H9 (cell line): ENCODE results near the gene CDC25B. TPM values are rescaled to one million over a fixed set of nuclear protein-coding genes. Genes with fewer than 3 reads are reported as not detected.
"Not testable (repeated sequence)": the region's sequence is repeated elsewhere in the genome, so short reads cannot be mapped to it uniquely, and the experiment has no call there.

Experiments used
- DNase-seq: peaks from one replicate; pipeline ENCODE4 v3.0.0-alpha.2; 2017
- H2AFZ ChIP-seq: one replicate; pipeline ENCODE4 v1.6.1; 2013; ENCODE audit warnings: mild to moderate bottlenecking, low read length, control low read depth, moderate library complexity
- H2AK5ac ChIP-seq: 2 replicates; pipeline ENCODE4 v1.6.1; 2013; ENCODE audit warnings: low read length, control low read depth, mixed read lengths; ENCODE audit not compliant: insufficient read length
- H2BK120ac ChIP-seq: one replicate; pipeline ENCODE4 v1.6.1; 2013; ENCODE audit warnings: low read depth, mild to moderate bottlenecking, low read length, control low read depth, inconsistent platforms; ENCODE audit not compliant: poor library complexity, severe bottlenecking
- H2BK12ac ChIP-seq: 2 replicates; pipeline ENCODE4 v1.6.1; 2013; ENCODE audit warnings: low read length, control low read depth, mixed read lengths, low read depth; ENCODE audit not compliant: insufficient read length
- H2BK15ac ChIP-seq: 2 replicates; pipeline ENCODE4 v1.6.1; 2013; ENCODE audit warnings: low read depth, low read length, control low read depth
- H2BK20ac ChIP-seq: one replicate; pipeline ENCODE4 v1.6.1; 2013; ENCODE audit warnings: low read depth, mild to moderate bottlenecking, low read length, control low read depth, inconsistent platforms; ENCODE audit not compliant: poor library complexity, severe bottlenecking
- H2BK5ac ChIP-seq: 2 replicates; pipeline ENCODE4 v1.6.1; 2013; ENCODE audit warnings: low read length, control low read depth, mixed read lengths; ENCODE audit not compliant: insufficient read length
- H3K14ac ChIP-seq: 2 replicates; pipeline ENCODE4 v1.6.1; 2013; ENCODE audit warnings: low read length, control low read depth; ENCODE audit not compliant: insufficient read depth
- H3K18ac ChIP-seq: 2 replicates; pipeline ENCODE4 v1.6.1; 2013; ENCODE audit warnings: low read depth, mild to moderate bottlenecking, mixed read lengths, low read length, control low read depth; ENCODE audit not compliant: insufficient read length
- H3K23ac ChIP-seq: 2 replicates; pipeline ENCODE4 v1.6.1; 2013; ENCODE audit warnings: low read length, control low read depth, mixed read lengths, low read depth; ENCODE audit not compliant: insufficient read length
- H3K23me2 ChIP-seq: 2 replicates; pipeline ENCODE4 v1.6.1; 2013; ENCODE audit warnings: low read depth, mild to moderate bottlenecking, mixed read lengths, low read length, control low read depth; ENCODE audit not compliant: insufficient read length, poor library complexity, severe bottlenecking
- H3K27ac ChIP-seq: 2 replicates; pipeline ENCODE4 v1.5.1; 2013; ENCODE audit warnings: low read length, control low read depth, mixed read lengths, low read depth; ENCODE audit not compliant: insufficient read length
- H3K27me3 ChIP-seq: 2 replicates; pipeline ENCODE4 v1.6.1; 2013; ENCODE audit warnings: low read length, control low read depth, inconsistent platforms; ENCODE audit not compliant: insufficient read depth
- H3K4ac ChIP-seq: 2 replicates; pipeline ENCODE4 v1.6.1; 2013; ENCODE audit warnings: low read depth, mild to moderate bottlenecking, control low read depth, inconsistent platforms, low read length, moderate library complexity
- H3K4me1 ChIP-seq: 2 replicates; pipeline ENCODE4 v1.6.1; 2013; ENCODE audit warnings: low read length, control low read depth, inconsistent platforms; ENCODE audit not compliant: insufficient read depth
- H3K4me2 ChIP-seq: 2 replicates; pipeline ENCODE4 v1.6.1; 2013; ENCODE audit warnings: low read length, control low read depth, mixed read lengths; ENCODE audit not compliant: insufficient read length, insufficient read depth
- H3K56ac ChIP-seq: 2 replicates; pipeline ENCODE4 v1.6.1; 2013; ENCODE audit warnings: low read depth, mild to moderate bottlenecking, mixed read lengths, low read length, control low read depth; ENCODE audit not compliant: insufficient read length
- H3K79me1 ChIP-seq: 2 replicates; pipeline ENCODE4 v1.6.1; 2013; ENCODE audit warnings: low read depth, mild to moderate bottlenecking, moderate library complexity, low read length, control low read depth, inconsistent platforms; ENCODE audit not compliant: insufficient read depth, poor library complexity, severe bottlenecking
- H3K79me2 ChIP-seq: 2 replicates; pipeline ENCODE4 v1.6.1; 2013; ENCODE audit warnings: low read length, control low read depth, inconsistent platforms; ENCODE audit not compliant: insufficient read depth
- H3K9ac ChIP-seq: 2 replicates; pipeline ENCODE4 v1.6.1; 2013; ENCODE audit warnings: low read length, control low read depth, mixed read lengths; ENCODE audit not compliant: insufficient read length; ENCODE audit errors: extremely low read depth
- H3K9me3 ChIP-seq: one replicate; pipeline ENCODE4 v1.6.1; 2013; ENCODE audit warnings: low read depth, low read length, inconsistent platforms; ENCODE audit not compliant: control insufficient read depth
- H3T11ph ChIP-seq: one replicate; pipeline ENCODE4 v1.6.1; 2013; ENCODE audit warnings: mild to moderate bottlenecking, low read length, control low read depth, inconsistent platforms
- H4K20me1 ChIP-seq: one replicate; pipeline ENCODE4 v1.6.1; 2013; ENCODE audit not compliant: control insufficient read depth, insufficient read length, insufficient read depth
- H4K5ac ChIP-seq: 2 replicates; pipeline ENCODE4 v1.6.1; 2013; ENCODE audit warnings: low read depth, mild to moderate bottlenecking, mixed read lengths, low read length, control low read depth; ENCODE audit not compliant: insufficient read length
- H4K8ac ChIP-seq: replicated peaks from 2 replicates; pipeline ENCODE4 v1.6.1; 2013; ENCODE audit warnings: low read length, control low read depth, mixed read lengths, low read depth; ENCODE audit not compliant: insufficient read length
- H4K91ac ChIP-seq: 2 replicates; pipeline ENCODE4 v1.6.1; 2013; ENCODE audit warnings: low read depth, mild to moderate bottlenecking, moderate library complexity, mixed read lengths, low read length, control low read depth; ENCODE audit not compliant: insufficient read length
- H3K27ac Mint-ChIP-seq, 3 experiments: 2 replicates in 2 of 3; 3 replicates in 1 of 3; pipeline ENCODE4 v1.8.0; 2020 to 2021; ENCODE audit warnings: mixed read lengths in 3 of 3, mild to moderate bottlenecking in 1 of 3, moderate library complexity in 1 of 3
- H3K27me3 Mint-ChIP-seq: 2 replicates; pipeline ENCODE4 v1.8.0; 2021; ENCODE audit warnings: low read depth, mild to moderate bottlenecking, moderate library complexity, mixed read lengths
- H3K36me3 Mint-ChIP-seq, 3 experiments: 2 replicates in 2 of 3; 3 replicates in 1 of 3; pipeline ENCODE4 v1.8.0; 2020 to 2021; ENCODE audit warnings: low read depth in 3 of 3, mixed read lengths in 3 of 3; ENCODE audit not compliant: insufficient read depth in 1 of 3
- H3K4me1 Mint-ChIP-seq, 2 experiments: 2 replicates each; pipeline ENCODE4 v1.8.0; 2020; ENCODE audit warnings: mixed read lengths in 2 of 2
- H3K4me3 Mint-ChIP-seq, 2 experiments: 2 replicates in 1 of 2; 3 replicates in 1 of 2; pipeline ENCODE4 v1.8.0; 2020 to 2021; ENCODE audit warnings: mild to moderate bottlenecking in 2 of 2, mixed read lengths in 2 of 2, moderate library complexity in 1 of 2
- H3K9me3 Mint-ChIP-seq, 2 experiments: 2 replicates in 1 of 2; 3 replicates in 1 of 2; pipeline ENCODE4 v1.8.0; 2020; ENCODE audit warnings: mild to moderate bottlenecking in 2 of 2, mixed read lengths in 2 of 2, moderate library complexity in 1 of 2
- WGBS: extraction: QIAGEN DNeasy Blood & Tissue Kit; methylation state at CpG from one replicate; pipeline ENCODE4 v1.1.7; 2013; ENCODE audit warnings: missing lambda C conversion rate, low lambda C conversion rate, mixed read lengths; ENCODE audit not compliant: insufficient read length; ENCODE audit errors: extremely low coverage; 5-methylcytosine and 5-hydroxymethylcytosine counted together
- total RNA-seq: library from RNA; stranded (reverse); gene quantifications from 2 replicates; pipeline ENCODE4 v1.2.1, GENCODE V29; 2021
- TF ChIP-seq, protein P1 (sequence below): fragments of 200-600 bp; sonication (generic); conservative IDR thresholded peaks from 3 replicates; pipeline ENCODE4 v1.8.0; 2021; ENCODE audit warnings: antibody characterized with exemption, mild to moderate bottlenecking

CDC25B gene
- total RNA-seq, 1 experiment from 2014 or later, result 24.0 TPM

GRCh38 chr20:3843490-3843889, 47.4 kb downstream of the CDC25B start:
- H3K23me2 ChIP-seq, result peaks cover 13% of the 10 kb centered on the region
- no peaks in the 10 kb centered on the region for H3K9me3 Mint-ChIP-seq
- no peak overlapping the region for H3K56ac ChIP-seq
- H3K27me3 Mint-ChIP-seq, result no peaks in the 10 kb centered on the region; the same call in 1 of the 2 replicates
- H3K79me2 ChIP-seq, result no peaks in the 10 kb centered on the region; the same call in 1 of the 2 replicates
- H2BK15ac ChIP-seq, result no peak overlapping the region
- no peak overlapping the region for H4K91ac ChIP-seq
- H3K23ac ChIP-seq, result no peak overlapping the region
- no peak overlapping the region for H3K9ac ChIP-seq
- H3T11ph ChIP-seq, result no peak overlapping the region
- H3K4me1 Mint-ChIP-seq, result peaks cover 13 to 14% of the 10 kb centered on the region in 2 experiments
- H3K27me3 ChIP-seq, result no peaks in the 10 kb centered on the region
- no peak overlapping the region for H3K4me2 ChIP-seq
- H4K5ac ChIP-seq, result no peak overlapping the region
- H2BK5ac ChIP-seq, result no peak overlapping the region
- WGBS, result no CpG with 5 or more reads among the region's 5 CpGs
- H3K14ac ChIP-seq, result no peak overlapping the region
- no peaks in the 10 kb centered on the region for H3K79me1 ChIP-seq
- no peak overlapping the region for H4K8ac ChIP-seq
- no peak overlapping the region for H3K4ac ChIP-seq
- no peaks in the 10 kb centered on the region for H3K4me1 ChIP-seq
- no peak overlapping the region for H3K4me3 Mint-ChIP-seq
- DNase-seq, result no peak
- H2BK20ac ChIP-seq, result no peak overlapping the region
- no peaks in the 10 kb centered on the region for H4K20me1 ChIP-seq
- no peak overlapping the region for H2AK5ac ChIP-seq
- H3K27ac ChIP-seq, result no peak overlapping the region
- no peaks in the 10 kb centered on the region for H3K9me3 ChIP-seq
- TF ChIP-seq, protein P1, sequence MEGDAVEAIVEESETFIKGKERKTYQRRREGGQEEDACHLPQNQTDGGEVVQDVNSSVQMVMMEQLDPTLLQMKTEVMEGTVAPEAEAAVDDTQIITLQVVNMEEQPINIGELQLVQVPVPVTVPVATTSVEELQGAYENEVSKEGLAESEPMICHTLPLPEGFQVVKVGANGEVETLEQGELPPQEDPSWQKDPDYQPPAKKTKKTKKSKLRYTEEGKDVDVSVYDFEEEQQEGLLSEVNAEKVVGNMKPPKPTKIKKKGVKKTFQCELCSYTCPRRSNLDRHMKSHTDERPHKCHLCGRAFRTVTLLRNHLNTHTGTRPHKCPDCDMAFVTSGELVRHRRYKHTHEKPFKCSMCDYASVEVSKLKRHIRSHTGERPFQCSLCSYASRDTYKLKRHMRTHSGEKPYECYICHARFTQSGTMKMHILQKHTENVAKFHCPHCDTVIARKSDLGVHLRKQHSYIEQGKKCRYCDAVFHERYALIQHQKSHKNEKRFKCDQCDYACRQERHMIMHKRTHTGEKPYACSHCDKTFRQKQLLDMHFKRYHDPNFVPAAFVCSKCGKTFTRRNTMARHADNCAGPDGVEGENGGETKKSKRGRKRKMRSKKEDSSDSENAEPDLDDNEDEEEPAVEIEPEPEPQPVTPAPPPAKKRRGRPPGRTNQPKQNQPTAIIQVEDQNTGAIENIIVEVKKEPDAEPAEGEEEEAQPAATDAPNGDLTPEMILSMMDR, result no peak
- H3K36me3 Mint-ChIP-seq, result no peaks in the 10 kb centered on the region
- no peak overlapping the region for H2BK12ac ChIP-seq
- no peak overlapping the region for H2AFZ ChIP-seq
- H3K18ac ChIP-seq, result no peak overlapping the region
- H2BK120ac ChIP-seq, result no peak overlapping the region
- H3K27ac Mint-ChIP-seq, result no peak overlapping the region

- not testable (repeated sequence) for H3K4me2 ChIP-seq, H3K14ac ChIP-seq, H2BK15ac ChIP-seq, H2AK5ac ChIP-seq, H3K18ac ChIP-seq, H4K20me1 ChIP-seq, H3K9me3 ChIP-seq, H3K27me3 Mint-ChIP-seq, H3K27ac ChIP-seq, H2BK20ac ChIP-seq, H3K56ac ChIP-seq, H2BK120ac ChIP-seq, H3K4me3 Mint-ChIP-seq, H3K9me3 Mint-ChIP-seq, H3K36me3 Mint-ChIP-seq, H3K79me2 ChIP-seq, H3K4ac ChIP-seq, H4K8ac ChIP-seq, H4K91ac ChIP-seq, H3K27ac Mint-ChIP-seq, H3K4me1 ChIP-seq, DNase-seq, H2BK5ac ChIP-seq, H2AFZ ChIP-seq, H2BK12ac ChIP-seq, H4K5ac ChIP-seq, H3K27me3 ChIP-seq, H3K79me1 ChIP-seq, H3K9ac ChIP-seq, H3T11ph ChIP-seq, H3K23ac ChIP-seq
- peaks cover 8 to 12% of the 10 kb centered on the region in 2 experiments for H3K4me1 Mint-ChIP-seq
- H3K23me2 ChIP-seq, result peaks cover 13% of the 10 kb centered on the region
- WGBS, result no CpG with 5 or more reads among the region's 9 CpGs
Measured at GRCh38 chr20:3843990-3844619, 48.0 kb downstream of the CDC25B start.
